ENCODE measurements around the gene CASP9.
"Not testable (repeated sequence)": the region's sequence is repeated elsewhere in the genome, so short reads cannot be mapped to it uniquely, and the experiment has no call there.

Gene CASP9

DNA sequence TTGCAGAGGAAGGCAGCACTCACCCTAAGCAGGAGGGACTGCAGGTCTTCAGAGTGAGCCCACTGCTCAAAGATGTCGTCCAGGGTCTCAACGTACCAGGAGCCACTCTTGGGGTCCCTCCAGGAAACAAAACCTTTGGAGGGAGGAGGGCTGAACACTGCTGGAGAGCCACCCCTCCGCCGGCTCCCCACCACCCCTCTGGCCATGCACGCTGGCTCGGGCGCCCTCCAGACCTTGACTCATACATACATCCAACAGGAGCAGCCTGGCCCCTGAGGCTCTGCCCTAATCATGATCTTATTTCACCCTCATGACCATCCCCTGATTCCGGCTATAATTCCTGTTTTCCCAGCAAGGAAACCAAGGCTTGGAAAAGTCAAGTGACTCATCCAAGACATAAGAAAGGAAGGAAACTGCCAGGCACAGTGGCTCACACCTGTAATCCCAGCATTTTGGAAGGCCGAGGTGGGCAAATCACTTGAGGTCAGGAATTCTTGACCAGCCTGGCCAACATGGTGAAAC lies 30.1 kb downstream of the CASP9 start:
- no peak for DNase-seq

DNA sequence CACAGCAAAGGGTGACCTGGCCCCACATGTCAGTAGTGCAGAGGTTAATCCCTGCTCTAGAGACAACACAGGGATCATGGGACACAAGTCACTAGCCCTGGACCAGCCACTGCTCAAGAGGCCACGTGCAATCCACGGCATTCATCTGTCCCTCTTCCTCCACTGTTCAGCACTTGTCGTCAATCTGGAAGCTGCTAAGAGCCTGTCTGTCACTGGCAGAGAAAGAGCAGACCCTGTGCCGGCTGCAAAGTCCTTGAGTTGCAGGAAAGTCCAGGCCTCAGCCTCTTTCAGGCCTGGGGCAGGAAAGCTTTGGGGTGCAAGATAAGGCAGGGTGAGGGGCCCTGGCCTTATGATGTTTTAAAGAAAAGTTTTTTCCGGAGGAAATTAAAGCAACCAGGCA lies 31.4 kb downstream of the CASP9 start:
- DNase-seq, result no peak

DNA sequence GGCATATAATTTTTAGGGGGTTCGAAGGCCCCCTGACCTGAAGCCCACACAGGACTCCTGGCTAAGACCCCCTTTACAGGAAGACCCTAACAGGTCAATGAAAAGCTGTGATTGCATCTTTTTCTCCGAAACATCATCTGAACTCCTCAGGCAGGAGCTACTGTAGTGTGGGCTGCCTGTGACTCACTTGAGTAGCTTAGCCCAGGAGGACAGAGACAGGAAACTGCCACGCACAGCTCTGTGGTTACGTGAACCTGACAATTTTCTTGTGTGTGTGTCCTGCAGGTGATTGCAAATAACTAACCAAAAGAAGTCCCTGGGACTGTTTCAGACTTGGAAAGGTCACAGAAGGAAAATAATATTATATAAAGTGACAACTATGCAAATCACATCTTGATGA lies 33.0 kb downstream of the CASP9 start:
- not testable (repeated sequence) for DNase-seq

DNA sequence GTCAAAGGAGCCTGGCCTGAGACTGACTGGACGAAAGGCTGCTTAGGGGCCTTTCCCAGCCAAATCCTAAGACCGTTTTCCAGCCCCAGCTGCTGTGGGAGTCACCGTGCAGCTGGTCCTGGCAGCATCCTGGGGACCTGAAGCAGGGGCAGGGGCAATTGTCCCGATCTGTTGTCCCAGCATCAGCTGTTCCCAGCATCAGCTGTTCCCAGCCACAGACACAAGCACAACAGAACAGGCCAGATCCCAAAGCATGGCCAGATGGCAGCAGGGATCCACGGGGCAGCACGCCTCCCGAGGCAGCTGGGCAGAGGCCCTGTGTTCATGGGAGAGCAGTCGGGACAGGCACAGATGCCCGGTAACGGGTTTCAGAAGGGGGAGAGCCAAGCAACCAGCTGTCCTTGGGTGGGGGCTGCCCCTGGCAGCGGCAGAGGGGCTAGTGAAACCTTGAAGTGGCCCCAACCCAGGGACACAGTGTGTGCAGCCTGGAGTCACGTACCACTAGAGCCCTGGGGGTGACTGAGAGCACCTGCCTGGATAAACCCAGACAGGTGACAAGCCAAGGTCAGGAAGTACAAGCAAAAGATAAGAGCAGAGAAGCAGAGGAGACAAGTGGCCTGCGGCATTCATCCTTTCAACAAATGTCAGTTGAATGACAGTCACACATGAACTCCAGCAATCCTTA lies 34.8 kb downstream of the CASP9 start:
- no peak for DNase-seq

DNA sequence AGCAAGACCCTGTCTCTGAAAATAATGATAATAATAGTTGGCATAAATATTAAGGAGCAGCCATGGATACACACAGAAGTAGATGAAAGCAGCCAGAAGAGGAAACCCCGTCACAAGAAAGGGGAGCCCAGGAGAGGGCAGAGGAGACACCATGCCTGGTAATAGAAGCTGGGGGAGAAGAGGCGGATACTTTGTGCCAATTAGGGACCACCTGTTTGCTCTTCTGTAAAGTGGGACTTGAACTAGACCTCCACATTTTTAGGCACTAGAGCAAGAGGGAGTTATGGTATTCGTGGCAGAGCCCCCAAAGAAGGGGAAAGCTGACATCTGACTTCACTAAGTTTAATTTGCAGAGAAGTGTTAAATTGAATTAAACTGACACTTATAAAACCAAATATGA lies 35.6 kb downstream of the CASP9 start:
- no peak for DNase-seq

DNA sequence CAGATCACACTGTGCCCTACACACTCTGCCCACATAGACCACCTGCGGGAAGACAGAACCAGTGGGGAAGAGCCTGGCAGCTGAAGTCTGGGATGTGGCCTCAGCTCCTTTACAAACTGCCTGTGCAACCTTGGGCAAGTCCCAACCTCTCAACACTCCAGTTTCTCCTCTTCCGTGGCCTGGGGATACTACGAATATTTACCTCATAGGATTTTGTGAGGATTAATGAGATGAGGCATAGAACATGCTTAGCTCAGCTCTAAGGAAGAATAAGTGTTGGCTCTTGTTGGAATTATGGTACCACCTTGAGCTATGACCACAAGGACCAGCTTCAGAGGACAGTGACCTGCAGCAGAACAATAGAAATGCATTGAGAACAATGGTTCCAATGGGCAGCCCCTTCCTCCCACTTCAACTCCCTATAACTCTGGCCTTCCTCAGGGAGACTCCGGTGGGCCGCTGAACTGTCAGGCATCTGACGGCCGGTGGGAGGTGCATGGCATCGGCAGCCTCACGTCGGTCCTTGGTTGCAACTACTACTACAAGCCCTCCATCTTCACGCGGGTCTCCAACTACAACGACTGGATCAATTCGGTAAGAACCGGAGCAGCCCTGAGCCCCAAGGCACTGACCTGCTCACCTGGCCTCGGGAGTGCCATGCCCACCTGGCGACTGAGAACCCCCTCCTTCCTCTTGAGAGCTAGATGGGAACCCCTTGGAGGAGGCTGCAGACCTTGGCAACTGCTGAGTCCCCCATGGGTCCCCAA lies 37.0 kb downstream of the CASP9 start:
- not testable (repeated sequence) for DNase-seq

DNA sequence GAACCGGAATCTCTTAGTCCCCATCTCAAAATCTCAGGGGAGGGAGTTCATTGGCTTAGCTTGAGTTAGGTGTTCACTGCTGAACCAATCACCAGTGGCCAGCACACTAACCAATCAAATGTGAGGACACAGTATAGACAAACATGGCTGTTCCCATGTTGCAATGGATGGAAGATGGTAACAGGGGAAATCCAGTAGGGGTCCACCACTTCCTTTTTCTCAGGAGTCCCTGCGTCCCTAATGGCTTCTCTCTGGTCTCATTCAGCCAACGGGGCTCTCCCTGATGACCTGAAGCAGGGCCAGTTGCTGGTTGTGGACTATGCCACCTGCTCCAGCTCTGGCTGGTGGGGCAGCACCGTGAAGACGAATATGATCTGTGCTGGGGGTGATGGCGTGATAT lies 38.4 kb downstream of the CASP9 start:
- no peak for DNase-seq

DNA sequence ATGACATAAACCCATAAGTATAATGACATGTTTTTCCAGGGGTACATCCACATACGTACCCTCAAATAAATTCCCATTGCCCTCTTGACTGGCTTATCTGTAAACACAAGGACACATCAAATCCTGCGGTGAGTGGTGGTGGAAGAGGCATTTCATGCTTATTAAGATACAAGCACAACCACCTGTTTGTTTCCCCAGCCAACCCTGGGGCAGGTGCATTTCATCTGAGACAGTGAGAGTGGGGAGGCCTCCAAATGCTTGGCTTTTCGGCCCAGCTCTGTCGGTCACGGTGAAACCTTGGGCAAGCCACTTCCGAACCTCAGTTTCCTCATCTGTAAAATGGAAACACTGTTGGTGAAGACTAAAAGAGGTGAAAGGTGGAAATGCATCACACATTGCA lies 39.6 kb downstream of the CASP9 start:
- DNase-seq, result not testable (repeated sequence)

DNA sequence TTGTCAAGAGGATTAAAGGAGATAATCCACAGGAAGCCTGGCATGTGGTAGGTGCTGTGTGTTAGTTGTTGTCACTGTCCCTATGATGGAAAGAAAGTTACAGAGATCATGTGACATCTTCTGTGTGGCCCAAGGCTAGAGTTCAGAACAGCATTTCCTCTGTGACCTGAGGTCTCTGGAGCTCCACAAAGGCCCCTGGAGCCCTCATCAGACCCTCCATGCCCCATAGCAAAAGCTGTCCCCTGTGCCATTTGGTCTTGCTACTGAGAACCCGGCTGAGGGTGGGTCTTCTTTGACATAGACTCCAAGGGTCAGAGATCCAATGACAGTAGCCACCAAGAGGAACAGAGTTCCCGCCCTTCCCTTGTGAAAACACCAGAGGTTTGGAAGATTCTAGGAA lies 40.0 kb downstream of the CASP9 start:
- DNase-seq, result no peak

DNA sequence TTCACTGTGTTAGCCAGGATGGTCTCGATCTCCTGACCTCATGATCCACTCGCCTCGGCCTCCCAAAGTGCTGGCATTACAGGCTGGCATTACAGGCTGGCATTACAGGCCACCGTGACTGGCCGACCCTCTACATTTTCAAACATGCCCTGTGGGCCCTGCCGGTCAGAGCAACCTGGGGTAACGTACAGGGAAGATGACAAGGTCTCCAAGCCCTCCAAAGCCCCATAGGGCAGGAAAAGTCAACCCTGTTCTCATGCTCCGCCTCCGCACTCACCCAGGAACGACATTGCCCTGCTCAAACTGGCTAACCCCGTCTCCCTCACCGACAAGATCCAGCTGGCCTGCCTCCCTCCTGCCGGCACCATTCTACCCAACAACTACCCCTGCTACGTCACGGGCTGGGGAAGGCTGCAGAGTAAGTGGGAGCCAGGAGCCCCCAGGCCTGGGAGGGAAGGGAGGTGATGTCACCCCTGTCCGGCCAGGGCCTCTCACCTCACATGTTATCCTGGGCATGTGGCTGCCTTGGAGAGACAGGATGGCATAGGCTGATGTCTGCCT lies 41.0 kb downstream of the CASP9 start:
- DNase-seq, result not testable (repeated sequence)

DNA sequence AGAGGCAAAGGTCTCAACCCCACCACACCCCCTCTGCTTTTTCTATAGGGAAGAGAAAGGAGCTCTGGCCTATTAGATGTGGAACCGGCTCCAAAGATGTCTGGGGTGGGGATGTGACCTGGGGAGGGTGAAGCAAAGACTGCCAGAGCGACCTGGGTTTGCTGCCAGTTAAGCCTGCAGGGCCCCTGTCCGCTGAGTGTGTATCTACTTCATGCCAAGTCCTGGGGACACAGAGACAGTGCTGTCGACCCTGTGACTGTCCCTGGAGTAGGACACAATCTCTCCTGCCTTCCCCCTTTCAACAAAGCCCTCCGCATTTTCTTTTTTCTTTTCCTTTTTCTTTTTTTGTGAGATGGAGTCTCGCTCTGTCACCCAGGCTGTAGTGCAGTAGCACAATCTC lies 41.6 kb downstream of the CASP9 start:
- DNase-seq, result not testable (repeated sequence)

DNA sequence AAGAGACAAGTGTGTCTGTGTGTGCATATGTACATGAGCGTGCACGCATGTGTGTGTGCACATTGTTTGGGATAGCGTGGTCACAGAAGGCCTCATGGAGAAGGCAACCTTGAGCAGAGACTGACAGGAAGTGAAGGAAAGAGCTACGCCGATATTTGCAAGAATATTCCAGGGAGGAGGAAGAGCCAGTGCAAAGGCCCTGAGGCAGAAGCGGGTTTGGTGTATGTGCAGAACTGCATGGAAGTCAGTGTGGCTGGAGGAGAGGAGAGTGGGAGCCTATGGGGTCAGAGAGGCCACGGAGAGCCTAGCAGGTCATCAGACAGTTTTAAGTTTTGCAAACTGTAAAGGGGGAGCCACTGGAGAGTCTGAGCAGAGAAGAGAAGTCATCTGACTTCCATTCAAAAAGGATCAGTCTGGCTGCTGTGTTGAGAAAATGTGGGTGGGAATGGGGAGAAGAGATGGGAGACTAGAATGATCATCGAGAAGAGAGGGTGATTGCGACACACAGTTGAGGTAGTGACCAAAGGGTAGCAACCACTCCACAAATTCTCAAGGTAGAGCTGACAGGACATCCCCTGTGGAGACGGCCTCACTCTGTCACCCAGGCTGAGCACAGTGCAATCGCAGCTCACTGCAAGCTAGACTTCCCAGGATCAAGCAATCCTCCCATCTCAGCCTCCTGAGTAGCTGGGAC lies 44.2 kb downstream of the CASP9 start:
- no peak for DNase-seq

DNA sequence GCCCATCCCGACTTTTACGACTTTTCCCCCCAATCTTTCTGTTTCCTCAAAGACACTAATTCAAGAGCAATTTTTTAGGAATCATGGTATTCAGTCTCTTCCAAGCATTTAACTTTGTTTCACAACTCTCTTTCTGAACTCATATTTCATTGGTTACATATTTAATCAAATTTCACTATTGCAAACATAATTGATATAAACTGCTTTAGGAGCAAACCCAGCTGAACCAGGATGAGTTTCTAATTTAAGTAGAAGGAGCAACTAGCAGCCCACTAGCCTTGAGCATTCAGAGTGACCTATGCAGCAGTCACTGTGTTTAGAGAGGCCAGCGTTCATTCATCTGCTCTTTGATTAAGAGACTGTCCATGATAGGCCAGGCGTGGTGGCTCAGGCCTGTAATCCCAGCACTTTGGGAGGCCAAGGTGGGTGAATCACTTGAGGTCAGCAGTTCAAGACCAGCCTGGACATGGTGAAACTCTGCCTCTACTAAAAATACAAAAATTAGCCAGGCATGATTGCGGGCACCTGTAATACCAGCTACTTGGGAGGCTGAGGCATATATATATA lies 46.3 kb downstream of the CASP9 start:
- no peak for DNase-seq

DNA sequence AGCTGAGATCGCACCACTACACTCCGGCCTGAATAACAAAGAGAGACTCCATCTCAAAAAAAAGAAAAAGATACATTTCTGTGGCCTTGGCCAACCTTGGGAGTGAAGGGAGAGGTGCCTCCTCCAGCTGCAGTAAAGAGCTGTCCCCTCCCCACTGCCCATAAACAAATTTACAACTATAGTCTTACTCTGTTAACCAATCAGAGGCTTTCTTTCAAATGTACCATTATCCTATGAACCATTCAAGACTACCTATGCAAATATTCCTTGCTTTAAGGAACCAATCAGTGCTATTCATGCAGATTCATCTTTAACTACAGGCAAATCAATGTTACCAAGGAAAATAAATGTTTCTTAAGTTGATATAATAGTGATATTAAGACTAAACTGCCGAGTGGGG lies 47.1 kb downstream of the CASP9 start:
- DNase-seq, result no peak

DNA sequence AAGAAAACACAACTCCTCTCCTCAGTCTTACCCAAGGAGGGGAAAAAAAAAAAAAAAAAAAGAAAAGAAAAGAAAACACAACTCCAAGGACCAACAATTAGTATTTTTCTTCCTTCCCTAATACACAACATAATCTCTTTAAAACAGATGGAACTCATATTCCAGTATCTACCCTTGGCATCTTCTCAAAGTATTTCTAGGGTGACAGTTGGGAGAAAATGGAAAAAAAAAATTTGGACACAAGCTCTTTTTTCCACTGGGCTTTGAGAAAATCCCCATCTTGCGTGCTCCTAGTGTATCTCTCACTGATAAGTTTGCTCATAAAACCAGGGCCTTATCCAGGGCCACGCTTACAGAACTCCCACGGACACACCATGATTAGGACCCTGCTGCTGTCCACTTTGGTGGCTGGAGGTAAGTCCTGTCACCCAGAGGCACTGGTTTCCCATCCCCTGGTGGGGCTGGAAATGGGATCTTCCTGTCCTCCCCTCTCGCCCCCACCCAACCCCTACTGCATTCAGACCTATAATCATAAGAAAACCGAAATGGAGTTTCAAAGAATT lies 48.2 kb downstream of the CASP9 start, which contains the start of gene CELA2B:
Gene CELA2B (plus strand): TSS at position 353 of the 563 bp plus-strand sequence. CDS start 22 bp downstream, at position 375.
- no peak for DNase-seq

DNA sequence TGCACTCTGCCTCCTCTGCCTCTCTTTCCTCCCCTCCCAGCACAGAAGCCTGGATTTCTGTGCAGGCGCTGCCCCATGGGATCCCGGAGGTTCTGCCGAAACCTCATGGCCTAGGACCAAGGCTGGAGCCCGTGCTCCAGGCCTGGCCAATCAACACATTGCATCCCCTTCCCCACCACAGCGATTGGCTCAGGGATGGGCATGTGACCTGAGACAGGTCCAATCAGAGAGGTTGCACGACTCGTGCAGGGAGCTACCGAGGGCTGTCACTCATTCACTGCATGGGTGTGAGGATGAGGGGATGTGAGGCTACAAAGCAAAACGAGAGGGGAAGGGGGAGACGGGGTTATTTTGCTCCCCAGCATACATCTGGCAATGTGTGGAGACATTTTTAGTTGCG lies 51.4 kb downstream of the CASP9 start:
- no peak for DNase-seq

DNA sequence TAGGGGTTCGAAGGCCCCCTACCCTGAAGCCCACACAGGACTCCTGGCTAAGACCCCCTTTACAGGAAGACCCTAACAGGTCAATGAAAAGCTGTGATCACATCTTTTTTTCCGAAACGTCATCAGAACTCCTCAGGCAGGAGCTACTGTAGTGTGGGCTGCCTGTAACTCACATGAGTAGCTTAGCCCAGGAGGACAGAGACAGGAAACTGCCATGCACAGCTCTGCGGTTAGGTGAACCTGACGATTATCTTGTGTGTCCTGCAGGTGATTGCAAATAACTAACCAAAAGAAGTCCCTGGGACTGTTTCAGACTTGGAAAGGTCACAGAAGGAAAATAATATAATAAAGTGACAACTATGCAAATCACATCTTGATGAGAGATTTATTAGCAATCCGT lies 52.3 kb downstream of the CASP9 start:
- DNase-seq, result not testable (repeated sequence)

DNA sequence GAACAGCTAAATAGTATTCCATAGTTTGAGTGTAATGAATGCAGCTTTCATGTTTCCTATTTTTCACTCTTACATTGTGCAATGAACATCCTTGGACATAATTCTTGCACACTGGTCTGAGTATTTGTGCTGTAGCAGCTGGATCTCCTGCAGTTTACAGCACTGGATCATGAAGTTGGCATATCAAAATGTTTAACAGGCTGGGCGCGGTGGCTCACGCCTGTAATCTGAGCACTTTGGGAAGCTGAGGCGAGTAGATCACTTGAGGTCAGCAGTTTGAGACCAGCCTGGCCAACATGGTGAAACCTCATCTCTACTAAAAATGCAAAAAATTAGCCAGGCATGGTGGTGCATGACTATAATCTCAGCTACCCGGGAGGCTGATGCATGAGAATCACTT lies 52.9 kb downstream of the CASP9 start:
- not testable (repeated sequence) for DNase-seq

DNA sequence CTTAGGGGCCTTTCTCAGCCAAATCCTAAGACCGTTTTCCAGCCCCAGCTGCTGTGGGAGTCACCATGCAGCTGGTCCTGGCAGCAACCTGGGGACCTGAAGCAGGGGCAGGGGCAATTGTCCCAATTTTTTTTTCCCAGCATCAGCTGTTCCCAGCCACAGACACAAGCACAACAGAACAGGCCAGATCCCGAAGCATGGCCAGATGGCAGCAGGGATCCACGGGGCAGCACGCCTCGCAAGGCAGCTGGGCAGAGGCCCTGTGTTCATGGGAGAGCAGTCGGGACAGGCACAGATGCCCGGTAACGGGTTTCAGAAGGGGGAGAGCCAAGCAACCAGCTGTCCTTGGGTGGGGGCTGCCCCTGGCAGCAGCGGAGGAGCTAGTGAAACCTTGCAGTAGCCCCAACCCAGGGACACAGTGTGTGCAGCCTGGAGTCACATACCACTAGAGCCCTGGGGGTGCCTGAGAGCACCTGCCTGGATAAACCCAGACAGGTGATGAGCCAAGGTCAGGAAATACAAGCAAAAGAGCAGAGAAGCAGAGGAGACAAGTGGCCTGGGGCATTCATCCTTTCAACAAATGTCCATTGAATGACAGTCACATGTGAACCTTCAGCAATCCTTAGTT lies 54.1 kb downstream of the CASP9 start:
- not testable (repeated sequence) for DNase-seq

DNA sequence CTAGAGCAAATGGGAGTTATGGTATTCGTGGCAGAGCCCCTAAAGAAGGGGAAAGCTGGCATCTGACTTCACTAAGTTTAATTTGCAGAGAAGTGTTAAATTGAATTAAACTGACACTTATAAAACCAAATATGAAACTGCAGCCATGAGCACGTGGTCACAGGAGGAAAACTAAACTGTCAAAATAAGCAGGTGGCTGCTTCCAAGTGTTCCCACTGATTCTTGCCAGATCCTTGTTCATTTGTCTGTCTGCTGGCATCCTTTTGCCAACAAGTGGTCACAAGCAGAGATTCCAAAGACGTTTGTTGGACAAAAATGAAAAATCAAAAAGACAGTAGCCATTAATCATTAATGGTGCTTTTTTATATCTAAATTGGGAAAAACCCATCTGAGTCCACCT lies 54.7 kb downstream of the CASP9 start:
- no peak for DNase-seq

DNA sequence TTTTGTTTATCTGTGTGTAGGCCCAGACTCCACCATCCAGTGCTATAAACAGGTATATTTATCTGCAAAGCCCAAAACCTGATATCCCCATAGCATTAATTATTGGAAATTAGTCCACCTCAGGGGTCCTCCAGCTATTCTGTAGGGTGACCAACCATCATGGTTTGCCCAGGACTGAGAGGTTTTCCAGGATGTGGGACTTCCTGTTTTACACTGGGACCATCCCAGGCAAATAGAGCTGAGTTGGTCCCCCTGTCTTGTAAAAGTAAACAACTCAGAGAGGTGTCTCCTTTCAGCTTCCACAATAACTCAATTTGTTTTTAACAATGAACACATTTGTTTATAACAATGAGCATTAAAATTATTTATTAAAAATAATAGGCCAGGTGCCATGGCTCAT lies 55.9 kb downstream of the CASP9 start:
- no peak for DNase-seq
